GM12872 (cell line): ENCODE results near the gene FBXO39.

Source experiments
- CTCF ChIP-seq: IDR thresholded peaks from 3 replicates; pipeline ENCODE4 v1.5.1; 2011; ENCODE audit warnings: low read depth, mild to moderate bottlenecking, low read length, moderate library complexity; ENCODE audit not compliant: insufficient read depth

The FBXO39 gene

GRCh38 chr17:6779411-6779810 is 3.4 kb downstream of the FBXO39 start:
- no peak for TF ChIP-seq CTCF

GRCh38 chr17:6780001-6780400 is 4.0 kb downstream of the FBXO39 start:
- no peak for TF ChIP-seq CTCF

GRCh38 chr17:6780886-6781285 is 4.9 kb downstream of the FBXO39 start:
- no peak for TF ChIP-seq CTCF

GRCh38 chr17:6782244-6782643 is 6.2 kb downstream of the FBXO39 start:
- no peak for TF ChIP-seq CTCF

- no peak for TF ChIP-seq CTCF
Observed at GRCh38 chr17:6786618-6787017, 10.6 kb downstream of the FBXO39 start.

GRCh38 chr17:6787081-6787693 is 11.2 kb downstream of the FBXO39 start:
- no peak for TF ChIP-seq CTCF

GRCh38 chr17:6789146-6789545 is 13.1 kb downstream of the FBXO39 start:
- TF ChIP-seq CTCF: no peak
